Stimulated activated CD8-positive, alpha-beta memory T cell treated with anti-CD3 and anti-CD28 coated beads, Interleukin-2, amount 100 ng/mL, for 48 hours (primary cell): ENCODE data around the gene C1orf52.

Source experiments
- DNase-seq, 2 donors: peaks; one replicate each; pipeline ENCODE4 v3.0.0-alpha.2; 2020; ENCODE audit warnings: low read depth in 2 of 2

Gene C1orf52

GRCh38 chr1:85259118-85259911 is at the start of gene C1orf52:
C1orf52 (minus strand) TSS chr1:85259662; CDS start chr1:85259633, 29 bp downstream.
- peak; percentile 95 to 97 for DNase-seq

- no peak for DNase-seq
These were observed 49.4 kb upstream of the C1orf52 start for GRCh38 chr1:85308833-85309350.

DNA sequence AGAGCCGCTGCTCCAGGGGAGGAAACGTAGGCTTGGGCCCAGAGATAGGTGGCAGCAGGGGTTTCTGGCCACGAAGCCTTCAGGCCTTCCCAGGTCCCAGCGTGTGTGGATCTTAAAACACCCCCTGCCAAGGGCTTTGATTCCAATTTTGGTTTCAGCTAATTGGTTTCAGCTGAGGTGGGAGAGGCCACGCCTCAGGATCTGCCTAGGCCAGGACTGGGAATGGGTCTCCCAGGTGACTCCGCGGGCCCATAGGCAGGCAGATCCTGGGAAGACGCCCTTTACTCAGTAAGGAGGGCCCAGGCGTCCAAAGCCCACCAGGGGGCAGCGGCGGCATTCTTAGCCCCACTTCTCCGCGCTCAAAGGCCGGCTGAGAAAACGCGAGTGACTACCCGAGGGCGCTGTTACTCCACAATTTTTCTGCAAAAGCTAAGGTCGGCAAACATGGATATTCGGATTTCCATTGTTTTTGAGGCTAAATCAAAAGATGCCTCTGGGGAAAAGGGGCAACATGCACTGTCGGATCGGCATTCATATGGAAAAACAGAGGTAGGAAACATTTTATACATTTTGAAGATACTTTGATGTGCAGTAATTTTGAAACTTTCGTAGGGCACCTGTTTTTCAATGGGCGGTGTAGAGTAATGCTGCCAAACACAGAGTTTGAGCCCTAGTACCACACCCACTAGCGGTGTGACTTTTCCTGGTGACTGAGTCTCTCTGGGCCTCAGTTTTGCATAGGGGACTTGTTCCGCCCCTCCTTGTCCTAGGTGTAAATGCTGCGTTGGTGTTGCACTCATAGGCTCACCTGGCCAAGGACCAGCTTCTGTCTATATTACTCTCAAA is 48.7 kb upstream of the C1orf52 start:
- peak; percentile 64 to 67 for DNase-seq

GRCh38 chr1:85306236-85306635 is 46.8 kb upstream of the C1orf52 start:
- no peak for DNase-seq

GRCh38 chr1:85303440-85304162 is 44.1 kb upstream of the C1orf52 start:
- no peak for DNase-seq

- DNase-seq, result no peak
These were observed 40.7 kb upstream of the C1orf52 start for GRCh38 chr1:85300140-85300539.

DNA sequence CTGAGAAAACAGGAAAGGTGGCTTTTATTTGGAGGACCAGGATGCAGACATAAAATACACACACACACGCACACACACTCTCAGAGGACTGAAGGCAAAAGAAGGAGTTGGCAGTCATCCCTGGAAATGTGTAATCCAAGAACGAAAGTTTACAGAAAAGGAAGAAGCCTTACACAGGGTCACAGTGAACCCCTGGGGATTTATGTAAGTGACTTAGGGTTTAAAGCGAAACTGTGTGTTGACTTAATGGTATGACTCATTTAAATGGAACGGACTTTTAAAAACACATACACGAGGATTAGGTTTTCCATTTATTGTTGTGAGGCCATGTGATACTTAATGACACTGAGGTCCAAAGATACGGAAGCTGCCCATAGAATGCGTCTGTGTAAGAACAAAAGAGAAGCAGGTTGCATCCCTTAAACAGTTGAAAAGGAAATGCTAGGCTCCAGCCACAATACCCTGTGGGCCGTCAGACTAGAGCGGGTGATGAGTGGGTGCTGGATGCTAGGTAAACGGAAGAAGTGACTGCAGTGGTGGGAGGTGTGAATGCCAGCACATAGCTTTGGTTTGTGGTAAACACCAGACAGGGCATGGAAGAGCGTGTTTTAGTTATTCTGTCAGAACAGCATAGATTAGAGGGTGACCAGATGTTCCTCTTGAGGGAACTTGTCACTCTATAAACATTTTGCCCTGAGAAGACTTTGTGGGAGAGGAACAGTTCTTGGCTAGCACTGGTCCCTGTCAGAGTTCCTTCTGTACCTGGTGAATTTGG is 38.6 kb upstream of the C1orf52 start:
- peak; percentile 50 to 63 for DNase-seq

- no peak for DNase-seq
These were observed 38.0 kb upstream of the C1orf52 start for GRCh38 chr1:85297538-85297854.

DNA sequence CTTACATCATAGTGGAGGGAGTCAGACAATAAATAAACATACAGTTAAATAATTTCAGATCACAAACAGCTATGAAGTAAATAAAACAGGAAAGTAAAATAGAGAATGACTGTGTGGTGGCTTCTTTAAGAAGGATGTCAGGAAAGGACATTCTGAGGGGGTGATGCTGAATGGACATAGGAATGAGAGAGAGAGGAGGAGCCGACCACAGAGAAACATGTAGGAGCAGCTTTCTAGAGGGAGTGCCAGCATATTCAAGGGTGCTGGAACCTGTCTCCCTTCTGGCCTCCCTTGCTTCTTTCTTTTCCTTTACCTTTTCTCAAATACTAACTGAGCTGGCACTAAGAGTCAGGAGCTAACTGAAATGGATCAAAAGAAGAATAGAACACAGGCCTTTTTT is 37.5 kb upstream of the C1orf52 start:
- no peak for DNase-seq

- no peak for DNase-seq
These were observed 36.2 kb upstream of the C1orf52 start for GRCh38 chr1:85295654-85296053.

GRCh38 chr1:85295006-85295431 is 35.6 kb upstream of the C1orf52 start:
- no peak for DNase-seq

DNA sequence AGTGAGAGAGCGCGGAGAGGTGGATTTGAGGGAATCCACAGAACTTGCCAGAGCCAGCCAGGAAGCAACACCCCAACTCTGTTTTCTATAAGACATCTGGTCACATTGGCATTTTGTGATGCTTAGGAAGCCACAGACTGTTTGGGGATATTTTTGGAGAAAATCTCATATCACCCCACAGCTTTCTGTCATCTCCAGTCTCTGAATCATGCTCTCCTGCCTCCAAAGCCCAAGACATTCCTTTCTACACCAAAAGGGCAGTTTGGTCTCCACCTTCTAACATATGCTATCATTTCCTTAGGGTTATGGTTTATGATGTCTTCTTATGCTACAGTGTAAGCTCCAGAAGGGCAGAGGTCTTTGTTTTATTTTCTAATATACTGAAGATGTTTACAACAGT is 31.4 kb upstream of the C1orf52 start:
- no peak for DNase-seq

DNA sequence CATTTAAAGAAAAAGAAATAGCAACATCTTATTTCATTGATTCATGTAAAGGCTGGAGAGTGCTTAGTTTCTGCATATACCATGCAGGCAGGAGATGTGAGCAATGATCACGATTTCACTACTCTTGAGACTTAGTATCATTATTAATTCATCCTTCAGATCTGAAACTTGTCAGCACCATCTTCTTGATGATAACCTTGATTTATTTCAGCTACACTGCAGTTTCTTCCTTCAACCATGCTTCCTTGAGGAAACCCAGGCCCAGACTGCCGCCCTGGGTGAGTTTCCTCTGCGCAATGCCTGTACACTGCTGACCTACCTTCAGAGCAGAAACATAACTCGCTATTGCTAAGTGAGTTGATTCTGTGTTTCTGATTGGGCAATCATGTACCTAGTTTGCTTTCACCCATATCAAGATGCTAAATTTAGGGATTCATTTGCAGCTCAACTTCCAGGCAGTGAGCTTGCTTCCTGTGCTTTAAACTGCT is 30.4 kb upstream of the C1orf52 start:
- DNase-seq, result no peak

- DNase-seq, result peak in 1 of 2 donors; percentile 27
These were observed 29.9 kb upstream of the C1orf52 start for GRCh38 chr1:85289207-85289847.

- no peak for DNase-seq
These were observed 24.7 kb upstream of the C1orf52 start for GRCh38 chr1:85284202-85284601.

DNA sequence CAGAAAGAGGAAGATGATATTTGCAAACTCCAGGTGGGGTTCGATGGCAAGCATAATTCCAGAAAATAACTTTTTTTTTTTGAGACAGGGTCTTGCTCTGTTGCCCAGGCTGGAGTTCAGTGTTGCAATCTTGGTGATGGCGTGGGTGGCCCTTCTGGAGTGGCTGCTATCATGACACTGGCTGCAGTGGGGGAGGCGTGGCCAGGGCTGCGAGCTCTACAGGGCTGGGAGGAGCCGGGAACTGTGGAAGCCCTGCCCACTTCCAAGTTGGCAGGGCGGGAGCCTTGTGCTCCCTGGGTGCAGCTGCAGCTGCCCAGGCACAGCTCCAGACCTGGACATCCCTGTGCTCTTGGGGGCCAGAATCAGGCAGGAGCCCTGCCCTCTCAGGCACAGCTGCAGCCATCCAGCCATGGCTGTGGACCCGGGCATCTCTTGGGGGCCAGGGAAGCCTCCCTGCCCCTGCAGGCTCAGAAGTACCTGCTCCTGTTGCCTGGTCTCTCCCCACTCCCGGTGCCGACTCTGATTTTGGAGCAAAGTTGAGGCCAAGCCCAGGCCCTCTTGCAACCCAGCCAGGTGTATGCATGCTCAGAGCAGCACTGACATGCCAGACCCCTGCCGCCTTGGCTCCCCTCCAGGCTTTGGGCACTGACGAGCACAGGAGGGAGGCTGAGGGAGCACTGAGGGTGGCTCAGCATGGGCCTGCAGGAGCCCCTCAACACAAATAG is 24.2 kb upstream of the C1orf52 start:
- DNase-seq, result no peak

- DNase-seq, result no peak
These were observed 23.0 kb upstream of the C1orf52 start for GRCh38 chr1:85282424-85282823.

GRCh38 chr1:85280636-85281035 is 21.2 kb upstream of the C1orf52 start:
- no peak for DNase-seq

- no peak for DNase-seq
These were observed 20.1 kb upstream of the C1orf52 start for GRCh38 chr1:85279458-85280080.
